HG03520 (cell line): ENCODE measurements around the gene XIRP2.
"Not testable (repeated sequence)": the region's sequence is repeated elsewhere in the genome, so short reads cannot be mapped to it uniquely, and the experiment has no call there.

Source experiments
- ATAC-seq: cut with Tn5 transposase; IDR thresholded peaks from one replicate; pipeline ENCODE4 v1.9.1; 2021; ENCODE audit warnings: mild to moderate bottlenecking, moderate library complexity; ENCODE audit not compliant: unreplicated experiment

The XIRP2 gene

DNA sequence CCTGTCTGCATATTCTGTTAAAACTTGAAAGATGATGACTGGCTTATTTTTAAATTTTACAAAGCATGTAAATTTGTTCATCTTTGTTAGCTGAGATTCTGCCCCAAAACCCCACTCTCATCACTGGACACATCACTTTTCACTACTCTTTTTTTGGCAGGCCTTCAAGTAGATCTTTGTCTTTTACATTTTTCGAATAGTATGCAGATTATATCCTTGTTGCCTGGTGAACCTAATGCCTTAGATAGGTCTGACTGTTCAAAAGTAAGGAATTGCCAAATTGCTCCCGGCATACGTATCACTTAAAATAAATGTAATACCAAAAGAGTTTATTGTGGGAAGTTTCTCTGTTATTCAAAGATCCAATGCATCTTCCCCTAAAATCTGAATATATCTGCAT, 303.3 kb downstream of the XIRP2 start:
- no peak for ATAC-seq

DNA sequence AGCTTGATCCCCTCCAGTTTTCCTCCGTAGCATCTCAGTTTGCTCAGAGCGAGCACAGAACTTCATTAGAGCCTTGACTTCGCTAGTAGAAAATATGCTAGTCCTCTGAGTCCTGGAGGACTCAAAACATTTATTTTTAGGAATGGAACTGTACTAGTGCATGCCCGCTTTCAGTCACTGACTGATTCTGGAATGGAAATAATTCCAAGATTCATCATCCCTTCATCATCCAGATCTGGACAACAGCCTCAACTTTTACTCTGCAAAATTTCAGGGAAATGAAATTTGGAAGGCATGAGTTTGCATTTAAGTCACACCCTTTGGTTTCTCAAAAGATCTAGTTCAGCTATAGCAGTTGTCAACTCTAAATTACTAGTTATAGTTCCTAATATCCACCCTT, 304.6 kb downstream of the XIRP2 start:
- ATAC-seq, result no peak

DNA sequence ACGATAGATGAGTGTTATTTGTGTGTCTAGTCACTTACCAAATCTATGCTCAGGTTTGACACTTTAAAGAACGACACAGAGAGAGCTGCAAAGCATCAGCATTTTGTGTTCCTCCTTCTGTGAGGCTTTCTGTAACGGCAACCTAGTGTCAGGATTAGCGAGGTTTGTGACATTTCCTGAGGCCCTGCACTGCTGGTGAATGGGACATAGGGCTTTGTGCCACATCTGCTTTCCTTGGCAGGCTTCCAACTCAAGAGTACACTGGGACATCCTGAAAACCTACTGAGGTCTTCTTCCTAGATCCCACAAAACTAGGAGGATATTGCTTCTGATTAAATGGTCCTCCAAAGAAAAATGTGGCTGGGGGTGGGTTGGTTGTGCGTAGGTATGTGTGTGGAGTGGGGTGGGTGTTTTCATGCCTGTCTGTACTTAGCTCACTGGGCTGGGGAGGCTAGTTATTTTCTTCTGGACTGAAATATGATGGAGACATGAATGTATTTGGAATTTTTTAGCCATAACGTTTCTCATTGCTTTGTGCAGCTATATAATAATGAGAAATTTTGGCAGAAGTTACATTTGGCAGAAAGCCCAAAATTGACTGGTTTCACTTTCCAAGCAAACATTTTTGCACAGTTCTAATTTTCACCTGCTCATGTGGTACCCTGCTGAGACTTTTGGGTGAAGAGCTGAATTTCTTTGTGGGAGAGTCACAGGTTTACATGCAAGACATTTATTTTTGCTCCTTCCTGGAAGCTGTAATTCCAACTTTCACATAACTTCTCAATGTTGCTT, 308.4 kb downstream of the XIRP2 start:
- ATAC-seq, result no peak

DNA sequence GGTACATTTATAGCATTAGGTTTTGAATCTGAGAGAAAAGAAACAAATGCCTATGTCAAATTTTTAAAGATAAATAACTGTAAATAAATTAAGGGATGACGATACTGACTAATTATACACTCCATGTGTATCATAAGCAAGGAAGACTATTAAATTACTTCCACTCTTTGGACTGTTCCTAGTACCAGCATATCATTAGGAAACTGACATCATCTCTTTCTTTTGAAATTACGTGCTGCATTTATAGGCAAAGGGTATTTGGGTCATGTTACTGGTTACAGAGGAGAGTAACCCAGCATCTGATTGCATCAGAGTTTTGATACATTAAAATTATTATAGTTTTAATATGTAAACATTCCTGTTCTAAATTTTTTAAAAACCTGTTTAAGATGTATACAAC, 309.7 kb downstream of the XIRP2 start:
- no peak for ATAC-seq

DNA sequence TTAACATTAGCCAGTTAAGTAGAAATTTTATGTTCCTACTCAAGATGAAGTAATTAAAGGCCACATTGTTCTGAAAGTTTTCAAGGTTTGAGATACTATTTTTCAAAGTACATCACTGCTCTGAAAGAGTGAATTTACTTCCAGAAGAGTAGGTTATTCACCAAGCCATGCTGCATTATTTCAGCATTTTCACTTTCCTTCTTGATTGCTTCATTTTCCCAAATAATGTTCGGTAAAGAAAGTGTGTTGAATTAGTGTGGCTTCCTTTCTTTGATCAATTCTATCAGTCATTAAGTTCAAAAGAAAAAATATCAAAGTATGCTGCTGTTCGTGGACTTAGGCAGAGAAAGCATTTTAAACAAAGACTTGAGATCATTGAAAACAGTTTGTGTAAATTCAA, 310.3 kb downstream of the XIRP2 start:
- no peak for ATAC-seq

DNA sequence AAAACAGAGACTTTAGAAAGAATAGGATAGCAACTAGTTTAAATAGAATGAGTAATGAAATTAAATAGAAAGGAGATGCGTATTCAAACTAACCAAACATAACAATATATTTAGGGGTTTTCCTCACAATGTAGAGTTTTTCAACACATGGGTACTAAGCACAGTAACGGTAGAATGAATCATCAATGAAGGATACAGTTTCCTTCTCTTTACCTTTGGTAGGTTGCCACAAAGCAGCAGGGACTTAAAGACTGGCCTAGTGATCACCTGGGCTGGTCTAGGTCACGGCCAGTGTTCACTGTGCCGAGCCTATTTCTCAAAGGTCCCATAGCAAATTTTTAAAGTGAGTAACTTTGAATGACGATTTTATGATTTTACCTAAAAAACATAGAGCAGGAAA, 311.7 kb downstream of the XIRP2 start:
- no peak for ATAC-seq

DNA sequence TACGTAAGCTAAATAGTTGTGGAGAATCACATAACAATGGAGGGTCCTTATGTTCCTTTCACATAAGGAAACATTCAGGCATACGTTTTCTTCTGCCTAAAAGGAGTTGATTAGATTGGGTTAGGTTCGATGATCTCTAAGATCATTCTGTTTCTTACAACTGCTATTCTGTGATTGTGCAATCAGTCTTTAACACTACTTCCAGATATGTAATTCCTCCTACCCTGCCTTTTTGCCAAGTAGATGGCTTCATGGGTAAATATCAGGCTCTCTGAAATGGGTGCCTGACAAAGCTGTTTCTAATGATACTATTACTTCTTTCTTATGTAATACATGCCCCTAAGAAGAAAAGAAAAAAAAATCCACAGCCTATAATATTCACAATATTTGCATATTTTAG, 321.5 kb downstream of the XIRP2 start:
- ATAC-seq, result no peak

DNA sequence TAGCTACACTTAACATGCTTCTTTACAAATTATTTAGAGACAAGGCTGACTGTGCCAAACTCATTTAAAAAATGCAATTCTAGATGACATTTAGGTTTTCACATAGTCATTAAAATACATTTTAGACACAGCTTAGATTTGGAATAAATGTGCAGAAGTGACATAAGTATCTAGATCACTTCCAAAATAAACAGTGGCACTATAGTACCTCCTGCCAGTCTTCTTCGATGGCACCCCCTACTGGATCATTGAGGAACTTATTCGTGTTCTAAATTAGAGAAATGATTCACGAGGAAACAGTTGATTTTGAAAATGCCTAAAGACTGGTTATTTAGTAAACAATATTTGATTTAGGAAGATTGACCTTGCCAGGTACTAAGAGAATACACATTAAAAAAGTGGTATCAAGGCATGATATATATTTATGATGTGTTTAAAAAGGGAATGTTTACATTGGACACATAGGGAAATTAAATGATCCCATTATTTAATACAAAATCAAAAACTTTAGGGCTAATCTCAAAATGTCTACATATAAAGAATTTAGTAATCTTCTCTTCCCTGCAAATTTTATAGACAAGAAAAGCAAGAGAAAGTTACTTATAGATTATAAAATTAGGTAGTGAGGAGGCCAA, 323.9 kb downstream of the XIRP2 start:
- ATAC-seq, result no peak

DNA sequence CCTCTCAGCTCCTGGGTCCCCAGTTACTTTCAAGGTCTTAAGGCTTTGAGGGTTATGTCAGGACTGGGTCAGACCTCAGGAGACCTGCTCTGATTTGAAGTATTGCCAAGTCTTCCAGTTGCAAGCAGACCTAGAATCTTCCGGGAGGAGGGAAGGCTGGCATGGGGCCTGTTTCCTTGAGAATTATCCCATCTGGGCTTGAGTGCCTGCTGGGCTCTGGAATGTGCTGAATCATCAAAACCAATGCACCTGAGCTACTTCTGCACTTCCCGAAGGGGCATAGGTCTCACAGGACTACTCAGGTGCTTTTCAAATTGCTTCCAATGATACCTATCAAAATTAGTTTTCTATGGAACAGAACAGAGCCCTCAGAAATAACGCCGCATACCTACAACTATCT, 327.3 kb downstream of the XIRP2 start:
- no peak for ATAC-seq

DNA sequence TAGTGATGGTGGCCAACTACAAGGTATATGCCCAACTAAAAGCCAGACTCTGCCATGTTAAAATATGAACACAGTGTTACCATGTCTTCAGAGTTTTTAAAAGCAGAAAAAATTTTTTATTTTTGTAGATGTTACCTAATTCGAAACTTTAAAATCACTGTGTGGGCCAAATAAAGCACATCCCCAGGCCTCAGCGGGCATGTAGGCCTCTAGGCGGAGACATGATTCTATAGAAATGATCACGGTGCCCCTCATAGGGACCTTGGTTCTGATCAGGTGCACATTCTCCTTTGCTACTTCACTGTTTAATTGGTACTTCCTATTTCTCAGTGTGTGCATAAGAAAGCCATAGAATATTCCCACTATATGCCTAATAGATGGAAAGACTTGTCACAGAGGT, 349.2 kb downstream of the XIRP2 start:
- ATAC-seq, result no peak

DNA sequence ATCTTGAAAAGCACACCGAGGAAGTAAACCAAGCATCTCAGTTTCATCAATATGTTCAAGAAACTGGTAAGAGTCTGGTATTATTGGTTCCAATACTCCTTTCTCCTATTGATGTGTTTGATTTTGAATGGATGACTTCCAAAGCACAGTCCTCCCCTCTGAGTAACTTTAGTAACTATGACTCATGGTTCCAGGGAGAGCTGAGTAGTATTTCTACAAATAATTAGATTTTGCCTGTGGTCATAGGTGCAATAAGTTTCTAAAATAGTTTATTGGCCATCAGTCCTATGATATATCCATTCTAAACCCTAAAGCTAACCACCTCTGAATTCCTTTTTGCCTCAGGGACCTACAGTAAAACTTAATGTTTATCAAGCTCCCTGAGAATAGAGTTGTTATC, 352.4 kb downstream of the XIRP2 start:
- ATAC-seq, result no peak

DNA sequence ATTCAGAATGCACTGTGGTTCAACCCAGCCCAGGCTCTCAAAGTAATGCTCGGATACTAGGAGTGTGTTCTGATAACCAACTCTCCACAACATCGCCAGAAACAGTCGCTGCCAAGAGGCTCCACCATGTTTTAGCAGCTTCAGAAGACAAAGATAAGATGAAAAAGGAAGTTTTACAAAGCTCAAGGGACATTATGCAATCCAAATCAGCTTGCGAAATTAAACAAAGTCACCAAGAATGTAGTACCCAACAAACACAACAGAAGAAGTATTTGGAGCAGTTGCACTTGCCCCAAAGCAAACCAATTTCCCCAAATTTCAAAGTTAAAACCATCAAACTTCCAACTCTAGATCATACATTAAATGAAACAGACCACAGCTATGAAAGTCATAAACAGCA, 360.9 kb downstream of the XIRP2 start:
- no peak for ATAC-seq

DNA sequence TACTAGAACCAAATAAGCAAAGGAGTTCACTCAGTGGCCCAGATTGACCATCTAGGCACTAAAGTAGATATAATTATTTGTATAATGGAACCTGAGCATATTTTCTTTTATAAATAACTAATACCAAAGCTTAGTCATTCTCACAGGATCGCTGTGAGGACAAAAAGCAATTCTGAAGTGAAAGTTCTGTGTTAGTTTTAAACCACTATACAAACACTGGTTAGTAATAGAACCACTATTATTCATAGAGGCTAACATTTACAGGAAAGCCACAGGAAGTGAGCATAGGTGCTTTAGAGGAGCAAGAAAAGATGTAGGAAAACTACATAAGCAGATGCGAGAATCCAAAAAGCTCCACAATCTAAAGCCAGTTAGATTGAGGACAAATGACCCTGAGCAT, 364.7 kb downstream of the XIRP2 start:
- no peak for ATAC-seq

DNA sequence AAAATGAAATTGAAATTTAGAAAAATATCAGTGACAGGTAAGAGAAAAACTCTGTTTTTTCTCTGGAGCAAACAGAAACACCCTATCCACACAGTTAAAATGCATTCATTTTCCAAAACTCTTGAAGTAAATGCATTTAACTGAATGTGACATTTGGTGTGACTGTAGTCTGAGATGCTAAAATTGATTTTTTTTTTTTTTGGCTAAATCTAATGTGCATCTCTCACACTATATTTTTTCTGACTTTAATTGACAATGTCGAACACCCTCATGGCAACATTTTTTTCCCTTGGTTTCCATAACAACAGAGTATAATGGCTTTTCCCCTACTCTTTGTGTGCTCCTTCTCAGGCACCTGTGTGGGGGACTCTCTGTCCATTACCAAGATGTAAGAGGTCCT, 366.4 kb downstream of the XIRP2 start:
- ATAC-seq, result no peak

DNA sequence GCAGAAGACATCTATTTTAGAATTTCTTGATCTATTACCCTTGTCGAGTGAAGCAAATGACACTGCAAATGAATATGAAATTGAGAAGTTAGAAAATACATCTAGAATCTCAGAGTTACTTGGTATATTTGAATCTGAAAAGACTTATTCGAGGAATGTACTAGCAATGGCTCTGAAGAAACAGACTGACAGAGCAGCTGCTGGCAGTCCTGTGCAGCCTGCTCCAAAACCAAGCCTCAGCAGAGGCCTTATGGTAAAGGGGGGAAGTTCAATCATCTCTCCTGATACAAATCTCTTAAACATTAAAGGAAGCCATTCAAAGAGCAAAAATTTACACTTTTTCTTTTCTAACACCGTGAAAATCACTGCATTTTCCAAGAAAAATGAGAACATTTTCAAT, 370.4 kb downstream of the XIRP2 start:
- ATAC-seq, result no peak

DNA sequence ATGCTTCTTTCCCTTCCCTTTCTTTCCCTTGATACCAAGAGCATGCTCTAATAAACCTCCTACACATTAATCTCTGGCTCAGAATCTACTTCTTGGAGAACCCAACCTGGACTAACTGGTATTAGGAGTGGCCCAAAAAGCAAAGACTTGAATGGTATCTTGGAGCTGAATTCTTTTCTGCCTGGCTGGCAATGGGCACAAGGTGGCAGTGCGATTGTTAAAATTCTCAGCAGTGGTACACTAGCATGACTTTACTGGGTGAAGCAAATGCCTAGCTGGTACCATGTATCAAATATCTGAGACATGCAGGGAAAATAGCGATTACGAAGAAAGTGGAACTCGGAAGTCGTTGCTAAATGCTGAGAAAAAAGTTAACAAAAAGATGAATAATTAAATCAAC, 376.1 kb downstream of the XIRP2 start:
- no peak for ATAC-seq

DNA sequence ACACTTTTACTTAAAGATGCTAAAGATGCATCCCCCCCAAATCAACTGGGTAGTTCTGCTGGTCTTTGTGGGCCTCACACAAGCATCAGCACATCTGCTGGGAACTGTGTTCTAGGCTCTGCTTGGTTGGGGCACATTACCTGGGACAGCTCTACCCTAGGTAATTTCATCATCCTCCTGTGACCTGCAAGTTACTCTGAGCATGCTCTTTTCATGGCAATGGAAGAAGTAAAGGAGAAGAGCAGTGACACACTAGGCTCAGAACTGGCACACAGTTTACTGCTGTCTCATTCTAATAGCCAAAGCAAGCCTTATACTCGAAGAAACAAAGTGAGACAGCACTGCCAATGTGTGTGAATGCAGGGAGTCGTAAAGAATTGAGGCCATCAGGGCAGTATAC, 376.7 kb downstream of the XIRP2 start:
- ATAC-seq, result no peak

DNA sequence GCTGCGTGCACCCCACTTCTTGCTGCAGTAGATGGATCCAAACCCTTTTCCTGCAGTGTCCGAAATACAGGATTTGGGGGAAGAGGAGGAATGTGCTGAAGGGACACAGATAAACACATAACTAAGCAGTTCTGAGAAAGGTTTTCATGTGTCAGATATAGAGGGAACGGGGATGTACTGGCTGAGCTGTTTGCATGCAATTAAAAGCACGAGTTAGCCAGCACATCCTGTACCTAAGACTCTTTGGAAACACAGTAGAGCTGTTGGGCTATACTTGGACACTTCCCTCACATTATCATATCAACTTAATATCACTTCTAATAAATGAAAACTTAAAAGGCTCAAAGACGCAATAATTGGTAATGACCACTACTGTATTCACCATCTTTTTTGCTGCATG, 377.4 kb downstream of the XIRP2 start:
- no peak for ATAC-seq

DNA sequence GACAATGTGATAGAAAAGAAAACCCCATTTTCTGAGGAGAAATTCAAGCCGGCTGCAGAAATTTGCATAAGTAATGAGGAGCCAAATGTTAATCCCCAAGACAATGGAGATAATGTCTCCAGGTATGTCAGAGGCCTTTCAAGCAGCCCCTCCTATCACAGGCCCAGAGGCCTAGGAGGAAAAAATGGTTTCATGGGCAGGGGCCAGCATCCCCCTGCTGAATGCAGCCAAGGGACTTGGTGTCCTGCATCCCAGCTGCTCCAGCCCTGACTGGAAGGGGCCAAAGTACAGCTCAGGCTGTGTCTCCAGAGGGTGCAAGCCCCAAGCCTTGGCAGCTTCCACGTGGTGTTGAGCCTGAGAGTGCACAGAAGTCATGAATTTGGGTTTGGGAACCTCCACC, 380.0 kb downstream of the XIRP2 start:
- not testable (repeated sequence) for ATAC-seq

DNA sequence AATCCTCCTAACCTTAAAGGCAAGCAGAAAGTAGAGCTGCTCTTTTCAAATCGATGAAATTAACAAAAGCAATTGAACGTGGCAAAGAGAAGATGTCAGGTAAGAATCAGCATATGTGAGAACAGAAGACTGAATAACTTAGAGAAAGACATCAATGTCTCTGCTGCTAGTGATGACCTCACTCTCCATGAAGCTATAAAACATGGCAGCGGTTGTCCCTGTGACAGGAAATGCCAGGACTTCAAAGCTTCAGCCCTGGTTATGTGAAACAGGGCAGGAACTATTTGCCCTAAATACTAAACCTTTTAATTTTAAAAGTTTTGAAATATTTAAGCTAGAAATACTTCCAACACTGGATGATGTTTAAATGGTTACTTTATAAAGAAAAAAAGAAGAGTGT, 383.7 kb downstream of the XIRP2 start:
- no peak for ATAC-seq

DNA sequence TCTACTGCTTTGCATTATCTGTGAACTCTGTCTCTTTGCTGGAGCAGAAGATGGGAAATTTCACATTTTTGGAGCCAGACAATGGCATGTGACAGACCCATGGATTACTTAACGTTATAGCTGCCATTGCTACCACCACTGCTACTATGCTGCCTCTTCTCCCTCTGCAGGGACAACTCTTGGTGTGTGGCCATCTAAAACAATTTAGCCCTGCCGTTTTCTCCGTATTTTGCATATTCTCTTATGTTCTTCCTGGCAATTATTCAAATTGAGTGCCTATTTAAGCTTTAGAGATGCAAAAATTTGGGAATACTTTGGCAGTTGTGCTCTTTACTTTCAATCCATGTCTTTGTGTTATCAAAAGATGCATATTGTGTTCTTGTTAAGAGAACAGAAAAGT, 386.8 kb downstream of the XIRP2 start:
- ATAC-seq, result no peak

DNA sequence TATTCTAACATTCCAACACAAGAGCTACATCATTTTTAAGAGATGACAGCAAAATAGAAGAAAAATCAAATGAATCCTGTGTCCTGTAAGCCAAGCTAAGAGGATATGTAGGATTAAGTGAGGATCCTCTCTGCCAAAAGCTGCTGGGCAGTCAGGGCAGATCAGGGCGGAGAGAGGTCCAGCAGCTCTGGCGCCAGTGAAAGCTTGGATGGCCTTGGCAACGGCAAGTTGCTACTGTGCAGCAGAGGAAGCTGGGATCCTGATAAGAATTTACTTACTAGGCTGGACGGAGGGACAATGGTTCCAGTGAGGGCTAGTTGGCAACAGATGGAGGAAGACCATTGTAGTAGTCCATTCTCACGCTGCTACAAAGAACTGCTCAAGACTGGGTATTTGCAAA, 391.5 kb downstream of the XIRP2 start:
- no peak for ATAC-seq

DNA sequence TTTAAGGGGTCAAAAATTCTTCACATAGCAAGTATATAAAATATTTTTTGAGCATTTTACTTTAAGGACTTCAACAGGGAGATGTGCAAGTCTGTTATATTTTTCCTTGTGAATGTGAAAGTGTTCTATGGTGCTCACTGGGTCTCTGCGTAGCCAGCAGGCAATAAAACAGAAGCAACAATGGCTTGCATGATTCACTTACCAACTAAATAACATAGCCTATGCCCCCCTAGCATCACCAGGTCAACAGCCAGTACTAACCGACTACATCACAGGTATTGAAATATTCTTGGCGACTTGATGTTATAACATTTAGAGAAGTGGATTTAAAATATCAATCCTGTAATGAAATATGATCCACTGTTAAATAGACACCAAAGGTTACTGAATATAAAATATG, 398.9 kb downstream of the XIRP2 start:
- no peak for ATAC-seq
